Fibroblast of lung (primary cell): ENCODE data around the gene MYO10. TPM values are rescaled to one million over a fixed set of nuclear protein-coding genes. Genes with fewer than 3 reads are reported as not detected.
"Not testable (repeated sequence)": the region's sequence is repeated elsewhere in the genome, so short reads cannot be mapped to it uniquely, and the experiment has no call there.

ENCODE experiments used
- DNase-seq, 2 donors: peaks; one replicate each; pipeline versions ENCODE4 v3.0.0 to v3.0.0-alpha.2; 2010; ENCODE audit warnings: low read depth in 2 of 2
- H2AFZ ChIP-seq: 2 replicates; pipeline ENCODE4 v1.5.1; 2012; ENCODE audit warnings: low read length, control low read depth, inconsistent platforms
- H3K27ac ChIP-seq: 2 replicates; pipeline ENCODE4 v1.5.1; 2011; ENCODE audit warnings: low read length, control low read depth; ENCODE audit not compliant: insufficient read depth
- H3K27me3 ChIP-seq: 2 replicates; pipeline ENCODE4 v1.5.1; 2011; ENCODE audit warnings: mild to moderate bottlenecking, low read length; ENCODE audit not compliant: control insufficient read depth, insufficient read depth
- H3K36me3 ChIP-seq: 2 replicates; pipeline ENCODE4 v1.5.1; 2011; ENCODE audit warnings: low read length; ENCODE audit not compliant: control insufficient read depth, insufficient read depth
- H3K4me1 ChIP-seq: 2 replicates; pipeline ENCODE4 v1.5.1; 2011; ENCODE audit warnings: low read length; ENCODE audit not compliant: control insufficient read depth, insufficient read depth; ENCODE audit errors: extremely low read depth
- H3K4me2 ChIP-seq: 2 replicates; pipeline ENCODE4 v1.5.1; 2011; ENCODE audit warnings: low read length, control low read depth; ENCODE audit not compliant: insufficient read depth; ENCODE audit errors: extremely low read depth
- H3K4me3 ChIP-seq, 4 experiments: fragments of 200-600 bp in 1 of 4; sonication (generic) in 1 of 4; replicated peaks in 1 of 4; 2 replicates each; pipeline ENCODE4 v1.5.1; 2011 to 2016; ENCODE audit warnings: low read length in 4 of 4, low read depth in 3 of 4, mild to moderate bottlenecking in 3 of 4, control low read depth in 2 of 4, inconsistent platforms in 1 of 4, mixed read lengths in 1 of 4; ENCODE audit not compliant: insufficient read depth in 1 of 4; ENCODE audit errors: control extremely low read depth in 1 of 4
- H3K79me2 ChIP-seq: 2 replicates; pipeline ENCODE4 v1.5.1; 2012; ENCODE audit warnings: mild to moderate bottlenecking, low read length, inconsistent platforms; ENCODE audit not compliant: control insufficient read depth, insufficient read depth
- H3K9ac ChIP-seq: 2 replicates; pipeline ENCODE4 v1.5.1; 2011; ENCODE audit warnings: mild to moderate bottlenecking, low read length, control low read depth; ENCODE audit not compliant: insufficient read depth
- H3K9me3 ChIP-seq: 2 replicates; pipeline ENCODE4 v1.5.1; 2012; ENCODE audit warnings: low read depth, low read length; ENCODE audit not compliant: control insufficient read depth, insufficient read depth
- H4K20me1 ChIP-seq: 2 replicates; pipeline ENCODE4 v1.5.1; 2011; ENCODE audit warnings: low read length; ENCODE audit not compliant: control insufficient read depth, insufficient read depth; ENCODE audit errors: extremely low read depth
- EZH2 ChIP-seq: IDR thresholded peaks from 2 replicates; pipeline ENCODE4 v1.5.1; 2012; ENCODE audit warnings: low read length, control low read depth, mild to moderate bottlenecking; ENCODE audit errors: missing control alignments
- polyA plus RNA-seq, 2 donors: library from polyadenylated mRNA; depleted of rRNA in 1 of 2; stranded (reverse) in 1 of 2; unstranded in 1 of 2; fragments of >200 nt; gene quantifications; 2 replicates each; pipeline ENCODE4 v1.2.1, GENCODE V29; 2011 to 2012; ENCODE audit warnings: missing spikeins in 1 of 2
- total RNA-seq: library from RNA; depleted of rRNA; stranded (reverse); fragments of >200 nt; gene quantifications from 2 replicates; pipeline ENCODE4 v1.2.1, GENCODE V29; 2014
- TF ChIP-seq, protein P1 (sequence below), 2 donors: IDR thresholded peaks in 1 of 2; conservative IDR thresholded peaks in 1 of 2; 1 replicate in 1 of 2; 2 replicates in 1 of 2; pipeline ENCODE4 v1.5.1; 2011 to 2012; ENCODE audit warnings: low read length in 2 of 2, control low read depth in 1 of 2, inconsistent platforms in 1 of 2, low read depth in 1 of 2, mild to moderate bottlenecking in 1 of 2

MYO10 gene
- total and polyA plus RNA-seq, 2 donors (not counting 1 experiment from before 2014, with no cell fraction given) = 16.6 to 82.2 TPM

- no peaks in the 10 kb centered on the region for H3K27me3 ChIP-seq
- no peaks in the 10 kb centered on the region for H4K20me1 ChIP-seq
- H3K4me2 ChIP-seq = peak overlapping the region; percentile 46
- H3K9ac ChIP-seq = no peak overlapping the region
- H2AFZ ChIP-seq = no peak overlapping the region
- H3K4me3 ChIP-seq = peak overlapping the region in 1 of 4 experiments; percentile 39
- H3K79me2 ChIP-seq = no peaks in the 10 kb centered on the region
- peak; percentile 41 to 72 for DNase-seq
- TF ChIP-seq EZH2 = no peak
- TF ChIP-seq, protein P1, sequence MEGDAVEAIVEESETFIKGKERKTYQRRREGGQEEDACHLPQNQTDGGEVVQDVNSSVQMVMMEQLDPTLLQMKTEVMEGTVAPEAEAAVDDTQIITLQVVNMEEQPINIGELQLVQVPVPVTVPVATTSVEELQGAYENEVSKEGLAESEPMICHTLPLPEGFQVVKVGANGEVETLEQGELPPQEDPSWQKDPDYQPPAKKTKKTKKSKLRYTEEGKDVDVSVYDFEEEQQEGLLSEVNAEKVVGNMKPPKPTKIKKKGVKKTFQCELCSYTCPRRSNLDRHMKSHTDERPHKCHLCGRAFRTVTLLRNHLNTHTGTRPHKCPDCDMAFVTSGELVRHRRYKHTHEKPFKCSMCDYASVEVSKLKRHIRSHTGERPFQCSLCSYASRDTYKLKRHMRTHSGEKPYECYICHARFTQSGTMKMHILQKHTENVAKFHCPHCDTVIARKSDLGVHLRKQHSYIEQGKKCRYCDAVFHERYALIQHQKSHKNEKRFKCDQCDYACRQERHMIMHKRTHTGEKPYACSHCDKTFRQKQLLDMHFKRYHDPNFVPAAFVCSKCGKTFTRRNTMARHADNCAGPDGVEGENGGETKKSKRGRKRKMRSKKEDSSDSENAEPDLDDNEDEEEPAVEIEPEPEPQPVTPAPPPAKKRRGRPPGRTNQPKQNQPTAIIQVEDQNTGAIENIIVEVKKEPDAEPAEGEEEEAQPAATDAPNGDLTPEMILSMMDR (conservative IDR thresholded peaks at IDR 0.05 in 1 of 2, IDR thresholded peaks at IDR 0.05 in 1 of 2; ENCODE audit: low read depth in 1 of 2, low read length in 2 of 2) = peak; percentile 4 to 21
- H3K36me3 ChIP-seq = peaks cover 4% of the 10 kb centered on the region
- peaks cover 6% of the 10 kb centered on the region for H3K4me1 ChIP-seq
- no peaks in the 10 kb centered on the region for H3K9me3 ChIP-seq
- H3K27ac ChIP-seq = no peak overlapping the region
Observed at GRCh38 chr5:16740811-16741392, 195.2 kb downstream of the MYO10 start.

- Histone ChIP-seq H2AFZ (no peak overlapping the region), H3K27ac (no peak overlapping the region), H4K20me1 (no peaks in the 10 kb centered on the region), H3K36me3 (peaks cover 4% of the 10 kb centered on the region), H3K79me2 (no peaks in the 10 kb centered on the region), H3K4me1 (peaks cover 6% of the 10 kb centered on the region), H3K9ac (no peak overlapping the region), H3K4me2 (peak overlapping the region; percentile 46), H3K27me3 (no peaks in the 10 kb centered on the region), H3K4me3 (peak overlapping the region in 1 of 4 experiments; percentile 39), H3K9me3 (no peaks in the 10 kb centered on the region)
- DNase-seq = no peak
- TF ChIP-seq EZH2 = no peak
- TF ChIP-seq, protein P1 (conservative IDR thresholded peaks at IDR 0.05 in 1 of 2, IDR thresholded peaks at IDR 0.05 in 1 of 2; ENCODE audit: low read depth in 1 of 2, low read length in 2 of 2) = no peak
Observed at GRCh38 chr5:16740066-16740810, 195.8 kb downstream of the MYO10 start.

GRCh38 chr5:16738393-16738792, 197.7 kb downstream of the MYO10 start:
- H3K36me3 ChIP-seq, H3K4me3 ChIP-seq, H3K27ac ChIP-seq, H2AFZ ChIP-seq, DNase-seq, H3K9ac ChIP-seq, H3K4me1 ChIP-seq, H4K20me1 ChIP-seq, H3K4me2 ChIP-seq, H3K79me2 ChIP-seq, H3K9me3 ChIP-seq, H3K27me3 ChIP-seq: not testable (repeated sequence)
